Progenitor cell of endocrine pancreas (in vitro differentiated cells): ENCODE measurements around the gene ACAD10. TPM values are rescaled to one million over a fixed set of nuclear protein-coding genes. Genes with fewer than 3 reads are reported as not detected.

Experiments
- DNase-seq: peaks from one replicate; pipeline ENCODE4 v3.0.0; 2021; ENCODE audit warnings: low spot score; ENCODE audit not compliant: unreplicated experiment
- H3K27ac Mint-ChIP-seq: 2 replicates; pipeline ENCODE4 v1.8.0; 2021; ENCODE audit warnings: mild to moderate bottlenecking, moderate library complexity, mixed read lengths
- H3K27me3 Mint-ChIP-seq: 2 replicates; pipeline ENCODE4 v1.8.0; 2021; ENCODE audit warnings: mixed read lengths
- H3K36me3 Mint-ChIP-seq: 2 replicates; pipeline ENCODE4 v1.8.0; 2022; ENCODE audit warnings: mixed read lengths; ENCODE audit not compliant: insufficient read depth
- H3K4me1 Mint-ChIP-seq: 2 replicates; pipeline ENCODE4 v1.8.0; 2021; ENCODE audit warnings: low read depth, mixed read lengths
- H3K4me3 Mint-ChIP-seq: 2 replicates; pipeline ENCODE4 v1.8.0; 2021; ENCODE audit warnings: low read depth, mild to moderate bottlenecking, moderate library complexity, mixed read lengths
- H3K9me3 Mint-ChIP-seq: 2 replicates; pipeline ENCODE4 v1.8.0; 2021; ENCODE audit warnings: low read depth, mixed read lengths
- total RNA-seq: library from RNA; stranded (reverse); gene quantifications from 2 replicates; pipeline ENCODE4 v1.2.1, GENCODE V29; 2021
- TF ChIP-seq, protein P1 (sequence below): fragments of 200-600 bp; sonication (generic); IDR thresholded peaks from one replicate; pipeline ENCODE4 v1.5.0; 2021; ENCODE audit warnings: antibody characterized with exemption, mild to moderate bottlenecking; ENCODE audit not compliant: unreplicated experiment

Gene ACAD10
- total RNA-seq, 1 donor from 2014 or later = 62.3 TPM

DNA sequence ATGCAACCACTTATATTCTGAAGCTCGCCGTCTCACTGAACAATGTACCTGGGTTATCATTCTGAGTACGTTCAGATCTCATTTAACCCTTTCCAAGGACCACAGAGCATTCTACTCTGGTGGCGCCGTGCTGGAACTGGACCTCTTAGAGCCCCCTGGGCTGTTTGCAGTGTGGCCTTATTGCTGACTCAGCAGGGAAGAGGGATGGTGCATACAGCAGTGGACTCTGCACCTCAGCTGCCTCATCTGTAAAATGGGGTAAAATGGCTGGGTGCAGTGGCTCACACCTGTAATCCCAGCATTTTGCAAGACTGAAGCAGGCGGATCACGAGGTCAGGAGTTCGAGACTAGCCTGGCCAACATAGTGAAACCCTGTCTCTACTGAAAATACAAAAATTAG is 83.7 kb downstream of the ACAD10 start:
- peaks cover 23% of the 10 kb centered on the region for H3K4me1 Mint-ChIP-seq
- no peak for DNase-seq
- H3K27me3 Mint-ChIP-seq = peaks cover 8% of the 10 kb centered on the region
- TF ChIP-seq, protein P1, sequence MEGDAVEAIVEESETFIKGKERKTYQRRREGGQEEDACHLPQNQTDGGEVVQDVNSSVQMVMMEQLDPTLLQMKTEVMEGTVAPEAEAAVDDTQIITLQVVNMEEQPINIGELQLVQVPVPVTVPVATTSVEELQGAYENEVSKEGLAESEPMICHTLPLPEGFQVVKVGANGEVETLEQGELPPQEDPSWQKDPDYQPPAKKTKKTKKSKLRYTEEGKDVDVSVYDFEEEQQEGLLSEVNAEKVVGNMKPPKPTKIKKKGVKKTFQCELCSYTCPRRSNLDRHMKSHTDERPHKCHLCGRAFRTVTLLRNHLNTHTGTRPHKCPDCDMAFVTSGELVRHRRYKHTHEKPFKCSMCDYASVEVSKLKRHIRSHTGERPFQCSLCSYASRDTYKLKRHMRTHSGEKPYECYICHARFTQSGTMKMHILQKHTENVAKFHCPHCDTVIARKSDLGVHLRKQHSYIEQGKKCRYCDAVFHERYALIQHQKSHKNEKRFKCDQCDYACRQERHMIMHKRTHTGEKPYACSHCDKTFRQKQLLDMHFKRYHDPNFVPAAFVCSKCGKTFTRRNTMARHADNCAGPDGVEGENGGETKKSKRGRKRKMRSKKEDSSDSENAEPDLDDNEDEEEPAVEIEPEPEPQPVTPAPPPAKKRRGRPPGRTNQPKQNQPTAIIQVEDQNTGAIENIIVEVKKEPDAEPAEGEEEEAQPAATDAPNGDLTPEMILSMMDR = no peak
- H3K36me3 Mint-ChIP-seq = no peaks in the 10 kb centered on the region
- H3K27ac Mint-ChIP-seq = no peak overlapping the region
- no peaks in the 10 kb centered on the region for H3K9me3 Mint-ChIP-seq
- no peak overlapping the region for H3K4me3 Mint-ChIP-seq

DNA sequence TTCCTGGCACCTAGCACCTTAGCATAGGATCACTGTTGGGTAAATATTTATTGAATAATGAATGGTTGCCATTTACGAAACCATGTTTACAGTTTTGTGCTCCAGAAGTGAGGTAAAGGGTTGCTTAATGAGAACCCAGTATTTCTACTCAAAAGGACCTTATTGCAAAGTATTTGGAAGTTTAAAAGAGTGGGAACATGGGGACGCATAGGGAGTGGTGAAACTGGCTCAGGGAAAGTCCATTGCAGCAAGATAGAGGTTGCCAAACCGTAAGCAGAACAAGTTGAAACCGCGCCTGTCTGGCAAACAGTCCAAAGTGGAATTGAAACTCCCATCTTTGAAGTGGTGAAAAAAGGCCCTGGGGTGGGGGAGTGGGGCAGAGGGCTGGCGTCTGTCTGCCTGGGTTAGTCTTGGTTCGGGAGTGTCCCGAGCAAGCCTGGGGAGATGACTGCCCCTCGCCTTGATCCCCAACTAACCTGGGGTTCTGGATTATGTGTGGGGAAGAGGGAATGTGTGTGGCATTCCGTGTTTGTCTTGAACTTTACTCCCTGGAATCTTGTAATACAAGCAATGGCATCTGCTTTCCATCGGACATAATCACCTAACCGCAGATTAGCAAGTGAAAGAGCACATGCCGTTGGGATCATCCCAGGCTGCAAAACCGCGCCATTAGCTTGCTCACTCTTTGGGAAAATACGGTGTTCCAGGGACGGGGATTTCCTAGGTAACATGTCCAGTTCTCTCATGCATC is 88.1 kb downstream of the ACAD10 start:
- Mint-ChIP-seq H3K4me3 (no peak overlapping the region), H3K27ac (peak overlapping the region; percentile 88), H3K36me3 (peaks cover 3% of the 10 kb centered on the region), H3K9me3 (no peaks in the 10 kb centered on the region), H3K27me3 (no peaks in the 10 kb centered on the region), H3K4me1 (peaks cover 34% of the 10 kb centered on the region)
- TF ChIP-seq, protein P1 = no peak
- no peak for DNase-seq

DNA sequence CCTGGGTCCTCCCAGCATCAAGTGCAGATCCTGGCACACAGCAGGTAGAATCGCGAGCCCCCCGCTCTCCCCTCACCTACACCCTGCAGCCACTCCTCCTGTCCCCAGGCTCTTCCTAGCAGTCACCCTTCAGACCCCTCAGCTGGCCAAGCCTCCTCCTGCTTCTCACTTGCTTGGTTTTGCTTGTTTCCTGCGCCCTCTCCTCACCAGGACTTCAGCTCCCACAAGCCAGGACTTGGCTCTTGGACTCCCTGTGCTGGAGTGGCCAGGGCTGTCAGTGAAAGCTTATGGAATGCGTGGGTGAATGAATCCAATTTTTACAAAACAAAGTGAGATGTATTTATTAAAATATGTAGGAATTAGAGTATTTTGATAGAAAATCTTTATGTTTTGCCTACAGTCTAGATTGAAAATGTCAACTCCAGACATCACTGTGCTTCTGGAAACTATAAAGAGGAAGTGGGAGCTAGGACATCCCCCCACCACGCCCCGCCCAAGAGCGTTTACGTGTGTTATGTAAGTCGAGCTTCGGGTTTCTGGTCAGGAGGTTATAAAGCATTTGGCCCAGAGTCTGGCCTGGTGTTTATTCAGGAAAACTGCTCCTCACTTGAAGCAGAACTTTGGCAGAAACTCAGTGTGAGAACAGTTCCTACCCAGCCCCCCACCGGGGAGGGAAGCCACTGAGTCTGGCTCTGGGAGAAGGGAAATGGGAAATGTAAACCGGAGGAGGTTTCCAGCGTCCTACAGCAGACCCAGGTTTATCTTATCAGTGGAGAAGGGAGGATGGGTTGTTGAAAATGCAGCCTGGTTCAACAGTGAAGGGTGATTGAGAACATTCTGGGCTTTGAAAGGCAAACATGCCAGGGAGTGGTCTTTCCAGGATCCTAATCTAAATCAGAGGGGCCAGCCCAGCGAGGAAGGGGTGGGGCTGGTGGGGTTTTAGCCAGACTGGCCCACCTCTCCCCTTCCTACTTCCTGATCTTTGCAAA is 89.6 kb downstream of the ACAD10 start:
- DNase-seq = no peak
- peak overlapping the region; percentile 52 for H3K4me3 Mint-ChIP-seq
- H3K4me1 Mint-ChIP-seq = peaks cover 34% of the 10 kb centered on the region
- H3K27me3 Mint-ChIP-seq = no peaks in the 10 kb centered on the region
- TF ChIP-seq, protein P1 = no peak
- H3K9me3 Mint-ChIP-seq = peaks cover 1% of the 10 kb centered on the region
- peak overlapping the region; percentile 93 for H3K27ac Mint-ChIP-seq
- H3K36me3 Mint-ChIP-seq = peaks cover 7% of the 10 kb centered on the region

DNA sequence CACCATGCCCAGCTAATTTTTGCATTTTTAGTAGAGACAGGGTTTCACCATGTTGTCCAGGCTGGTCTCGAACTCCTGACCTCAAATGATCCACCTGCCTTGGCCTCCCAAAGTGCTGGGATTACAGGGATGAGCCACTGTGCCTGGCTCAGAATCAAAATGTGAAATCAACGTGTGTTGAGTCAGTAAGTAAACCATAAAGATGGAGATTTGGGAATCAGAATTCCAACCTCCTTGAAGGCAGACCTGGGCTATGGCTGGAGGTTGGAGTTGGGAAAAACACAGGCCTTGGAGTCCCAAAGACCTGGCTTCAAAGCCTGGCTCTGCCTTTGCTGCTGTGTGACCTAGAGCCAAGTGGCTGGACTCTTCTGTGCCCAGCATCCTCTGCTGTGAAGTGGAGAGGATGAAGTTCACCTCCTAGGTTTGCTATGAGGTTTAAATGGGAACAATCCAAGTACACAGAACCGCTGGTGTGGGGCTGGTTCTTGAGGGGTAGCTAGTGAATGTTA is 91.0 kb downstream of the ACAD10 start:
- Mint-ChIP-seq H3K27ac (no peak overlapping the region), H3K27me3 (no peaks in the 10 kb centered on the region), H3K9me3 (peaks cover 4% of the 10 kb centered on the region), H3K4me3 (no peak overlapping the region), H3K4me1 (peaks cover 34% of the 10 kb centered on the region), H3K36me3 (peaks cover 15% of the 10 kb centered on the region)
- no peak for DNase-seq
- TF ChIP-seq, protein P1 = no peak
